ENCODE data around the gene APC2. TPM values are rescaled to one million over a fixed set of nuclear protein-coding genes. Genes with fewer than 3 reads are reported as not detected.

The APC2 gene
- total RNA-seq, 4 donors from 2014 or later, result 0.11 to 1.1 (median 0.23) TPM; not detected in 1

GRCh38 chr19:1410136-1410786, 39.7 kb upstream of the APC2 start:
- intact Hi-C loops (cut with DNase I; ENCODE audit: low total_unique reads), result no loop called here
- no peak overlapping the region for H3K4me3 ChIP-seq (ENCODE audit: low read depth, poor library complexity, severe bottlenecking)
- TF ChIP-seq POLR2A (IDR thresholded peaks at IDR 0.05), result no peak
- TF ChIP-seq CTCF (IDR thresholded peaks at IDR 0.05), result no peak
- no peak for DNase-seq (ENCODE audit: low spot score in 2 of 2)
- WGBS, 2 donors, result 69 to 76% methylated on average over 19 to 22 of the region's 23 CpGs

DNA sequence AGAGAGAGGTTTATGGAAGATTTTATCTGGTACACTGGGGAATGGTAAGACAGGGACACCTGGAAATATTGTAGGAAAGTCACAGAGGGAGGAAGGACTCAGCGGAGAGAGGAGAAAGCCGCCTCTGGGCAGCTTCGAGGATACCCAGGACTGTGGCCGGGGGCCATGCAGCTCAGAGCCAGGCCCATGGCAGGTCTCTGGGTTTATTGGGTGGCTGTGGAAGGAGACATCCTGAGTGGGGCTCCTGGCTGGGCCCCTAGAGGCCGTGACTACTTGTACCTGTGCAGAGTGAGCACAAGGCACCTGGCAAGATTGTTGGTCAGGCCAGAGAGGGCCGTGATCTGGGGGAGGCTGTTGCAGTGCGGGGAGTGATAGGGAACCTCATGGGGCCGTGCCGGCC, 39.1 kb upstream of the APC2 start:
- H3K4me3 ChIP-seq (ENCODE audit: low read depth, poor library complexity, severe bottlenecking), result no peak overlapping the region
- intact Hi-C loops (cut with DNase I; ENCODE audit: low total_unique reads), result no loop called here
- 69 to 80% methylated on average over 9 of the region's 9 CpGs for WGBS, 2 donors
- TF ChIP-seq POLR2A (IDR thresholded peaks at IDR 0.05) (no peak), CTCF (IDR thresholded peaks at IDR 0.05) (no peak)
- DNase-seq (ENCODE audit: low spot score in 2 of 2), result no peak

DNA sequence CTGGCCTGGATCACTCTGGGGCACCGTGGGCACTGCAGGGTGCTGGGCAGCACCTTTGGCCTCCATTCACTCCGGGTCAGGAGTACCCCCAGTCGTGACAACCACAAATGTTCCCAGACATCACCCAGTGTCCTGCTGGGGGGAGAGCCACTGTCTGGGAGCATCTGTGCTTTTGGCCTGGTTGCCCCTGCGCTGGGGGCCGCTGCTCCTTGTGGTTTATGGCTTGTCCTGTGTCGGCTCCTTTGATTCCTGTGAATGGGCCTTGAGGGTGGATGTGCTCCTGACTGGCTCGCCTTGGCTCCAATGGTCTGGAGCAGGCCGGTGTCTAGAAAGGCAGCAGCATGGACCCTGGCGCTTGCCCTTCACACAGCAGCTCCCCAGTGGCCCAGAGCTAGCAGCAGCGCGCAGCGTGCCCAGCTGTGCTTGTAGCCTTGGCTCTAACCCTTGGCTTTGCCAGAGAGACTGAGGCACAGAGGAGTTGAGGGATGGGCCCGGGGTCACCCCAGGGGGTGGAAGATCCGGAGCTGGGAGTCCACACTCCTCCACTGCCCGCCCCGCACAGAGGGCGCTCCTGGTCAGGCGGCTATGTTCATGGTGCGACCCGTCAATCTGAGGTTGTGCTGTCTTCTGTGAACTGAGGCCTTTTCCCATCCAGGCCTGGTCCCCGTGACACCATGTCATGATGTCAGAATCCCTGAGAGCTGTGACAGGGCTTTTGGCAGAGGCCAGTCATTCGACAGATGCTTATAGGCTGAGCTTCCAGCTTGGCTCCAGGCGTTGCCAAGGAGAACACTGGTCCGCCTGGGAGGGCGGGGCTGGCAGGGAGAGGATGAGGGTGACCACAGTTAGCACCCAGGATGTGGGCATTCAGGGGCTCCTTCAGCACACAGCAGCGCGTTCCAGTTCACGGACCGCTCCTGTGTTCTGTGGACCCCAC, 38.4 kb upstream of the APC2 start:
- no peak for TF ChIP-seq CTCF (IDR thresholded peaks at IDR 0.05)
- no peak for TF ChIP-seq POLR2A (IDR thresholded peaks at IDR 0.05)
- no peak for DNase-seq (ENCODE audit: low spot score in 2 of 2)
- H3K4me3 ChIP-seq (ENCODE audit: low read depth, poor library complexity, severe bottlenecking), result no peak overlapping the region
- intact Hi-C loops (cut with DNase I; ENCODE audit: low total_unique reads), result no loop called here
- 55 to 63% methylated on average over 27 of the region's 29 CpGs for WGBS, 2 donors

DNA sequence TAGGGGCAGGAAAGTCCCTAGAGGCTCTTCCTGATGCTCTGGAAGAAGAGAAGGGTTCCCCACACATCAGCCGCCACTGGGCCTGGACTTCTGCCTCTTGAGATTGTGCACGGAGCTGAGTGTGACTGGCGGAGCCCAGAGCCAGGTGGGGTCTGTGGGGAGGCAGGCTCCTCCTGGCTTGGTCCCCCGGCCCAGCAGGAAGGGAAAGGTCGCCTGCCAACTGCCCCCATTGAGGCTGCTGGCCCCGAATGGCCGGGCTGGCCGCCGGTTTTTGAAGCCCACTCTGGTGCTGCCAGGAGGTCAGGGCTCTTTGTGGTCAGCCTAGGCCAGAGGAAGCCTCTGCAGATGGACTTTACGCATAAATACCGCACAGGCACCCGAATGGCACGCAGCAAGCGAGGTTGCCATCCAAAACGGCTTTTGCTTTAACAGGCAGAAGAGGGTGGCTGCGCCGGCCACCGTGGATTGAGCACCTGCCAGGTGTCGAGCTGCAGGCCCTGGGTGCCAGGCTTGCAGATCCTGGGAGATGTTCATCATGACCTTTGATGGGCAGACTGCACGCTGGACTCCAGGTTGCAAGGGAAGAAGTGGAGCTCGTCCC, 37.5 kb upstream of the APC2 start:
- DNase-seq (ENCODE audit: low spot score in 2 of 2), result no peak
- intact Hi-C loops (cut with DNase I; ENCODE audit: low total_unique reads), result no loop called here
- TF ChIP-seq POLR2A (IDR thresholded peaks at IDR 0.05) (no peak), CTCF (IDR thresholded peaks at IDR 0.05) (no peak)
- no peak overlapping the region for H3K4me3 ChIP-seq (ENCODE audit: low read depth, poor library complexity, severe bottlenecking)
- 72 to 75% methylated on average over 12 to 19 of the region's 21 CpGs for WGBS, 2 donors

GRCh38 chr19:1412995-1413800, 36.7 kb upstream of the APC2 start:
- intact Hi-C loops (cut with DNase I; ENCODE audit: low total_unique reads), result no loop called here
- TF ChIP-seq CTCF (IDR thresholded peaks at IDR 0.05) (no peak), POLR2A (IDR thresholded peaks at IDR 0.05) (no peak)
- no peak for DNase-seq (ENCODE audit: low spot score in 2 of 2)

More at GRCh38 chr19:1412995-1413800, 36.7 kb upstream of the APC2 start:
- H3K4me3 ChIP-seq (ENCODE audit: low read depth, poor library complexity, severe bottlenecking), result no peak overlapping the region
- WGBS, 2 donors, result 79 to 85% methylated on average over 36 of the region's 36 CpGs

Measured in lower leg skin (tissue), 4 donors.